HG02840 (cell line): ENCODE data around the gene GAPVD1.
"Not testable (repeated sequence)": the region's sequence is repeated elsewhere in the genome, so short reads cannot be mapped to it uniquely, and the experiment has no call there.

Experiments
- ATAC-seq: cut with Tn5 transposase; IDR thresholded peaks from one replicate; pipeline ENCODE4 v1.9.1; 2021; ENCODE audit warnings: mild to moderate bottlenecking, moderate library complexity, moderate number of reproducible peaks; ENCODE audit not compliant: unreplicated experiment, low FRiP score

GAPVD1 gene

GRCh38 chr9:125296843-125297372 is 35.3 kb downstream of the GAPVD1 start:
- no peak for ATAC-seq

GRCh38 chr9:125297917-125298316 is 36.3 kb downstream of the GAPVD1 start:
- no peak for ATAC-seq

- no peak for ATAC-seq
Observed at GRCh38 chr9:125302241-125302640, 40.6 kb downstream of the GAPVD1 start.

- ATAC-seq = no peak
Observed at GRCh38 chr9:125304273-125304672, 42.6 kb downstream of the GAPVD1 start.

- no peak for ATAC-seq
Observed at GRCh38 chr9:125312411-125312810, 50.8 kb downstream of the GAPVD1 start.

- not testable (repeated sequence) for ATAC-seq
Observed at GRCh38 chr9:125316359-125316758, 54.7 kb downstream of the GAPVD1 start.

- ATAC-seq = no peak
Observed at GRCh38 chr9:125317704-125318103, 56.1 kb downstream of the GAPVD1 start.

- no peak for ATAC-seq
Observed at GRCh38 chr9:125321496-125321895, 59.9 kb downstream of the GAPVD1 start.

GRCh38 chr9:125323615-125324014 is 62.0 kb downstream of the GAPVD1 start:
- no peak for ATAC-seq

GRCh38 chr9:125325826-125326225 is 64.2 kb downstream of the GAPVD1 start:
- no peak for ATAC-seq

GRCh38 chr9:125329978-125330377 is 68.4 kb downstream of the GAPVD1 start:
- ATAC-seq = no peak

GRCh38 chr9:125330587-125330986 is 69.0 kb downstream of the GAPVD1 start:
- ATAC-seq = no peak

GRCh38 chr9:125332527-125332926 is 70.9 kb downstream of the GAPVD1 start:
- peak; percentile 54 for ATAC-seq

GRCh38 chr9:125337236-125337635 is 75.6 kb downstream of the GAPVD1 start:
- ATAC-seq = no peak

- ATAC-seq = no peak
Observed at GRCh38 chr9:125338929-125339328, 77.3 kb downstream of the GAPVD1 start.

- no peak for ATAC-seq
Observed at GRCh38 chr9:125341566-125341965, 79.9 kb downstream of the GAPVD1 start.

- no peak for ATAC-seq
Observed at GRCh38 chr9:125343518-125344275, 82.1 kb downstream of the GAPVD1 start.

GRCh38 chr9:125346080-125346732 is 84.6 kb downstream of the GAPVD1 start:
- no peak for ATAC-seq

GRCh38 chr9:125355601-125356000 is 94.0 kb downstream of the GAPVD1 start:
- ATAC-seq = no peak

GRCh38 chr9:125356032-125356431 is 94.4 kb downstream of the GAPVD1 start:
- no peak for ATAC-seq

- ATAC-seq = no peak
Observed at GRCh38 chr9:125359011-125359410, 97.4 kb downstream of the GAPVD1 start.

GRCh38 chr9:125360601-125361000 is 99.0 kb downstream of the GAPVD1 start:
- ATAC-seq = no peak
